Astrocyte of the hippocampus (primary cell): ENCODE results near the gene SNRNP70.
"Not testable (repeated sequence)": the region's sequence is repeated elsewhere in the genome, so short reads cannot be mapped to it uniquely, and the experiment has no call there.

ENCODE experiments used
- DNase-seq: peaks from one replicate; pipeline ENCODE4 v3.0.0; 2011; ENCODE audit warnings: low read depth, low spot score

The SNRNP70 gene

GRCh38 chr19:49119411-49120324, 34.4 kb downstream of the SNRNP70 start, which contains the start of gene PPFIA3:
Gene PPFIA3, plus strand, starts transcription at chr19:49119544. Its CDS starts 8,330 bp downstream, at chr19:49127874.
- peak; percentile 89 for DNase-seq

GRCh38 chr19:49120325-49120683, 35.1 kb downstream of the SNRNP70 start:
- DNase-seq, result no peak

GRCh38 chr19:49120868-49121267, 35.6 kb downstream of the SNRNP70 start:
- DNase-seq, result no peak

DNA sequence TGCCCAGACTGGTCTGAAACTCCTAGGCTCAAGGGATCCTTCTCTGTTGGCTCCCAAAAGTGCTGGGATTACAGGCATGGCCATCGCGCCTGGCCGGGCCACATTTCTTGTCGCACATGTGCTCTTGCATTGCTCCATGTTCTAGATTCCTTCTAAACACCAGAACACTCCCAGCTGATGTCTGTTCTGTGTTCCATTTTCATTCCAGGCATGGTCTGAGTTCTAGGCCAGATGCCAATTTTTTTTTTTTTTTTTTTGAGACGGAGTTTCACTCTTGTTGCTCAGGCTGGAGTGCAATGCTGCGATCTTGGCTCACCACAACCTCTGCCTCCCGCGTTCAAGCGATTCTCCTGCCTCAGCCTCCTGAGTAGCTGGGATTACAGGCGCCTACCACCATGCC, 36.6 kb downstream of the SNRNP70 start:
- not testable (repeated sequence) for DNase-seq

- DNase-seq, result not testable (repeated sequence)
Observed at GRCh38 chr19:49123285-49123684, 38.0 kb downstream of the SNRNP70 start.

- no peak for DNase-seq
Observed at GRCh38 chr19:49125025-49125731, 39.9 kb downstream of the SNRNP70 start.

DNA sequence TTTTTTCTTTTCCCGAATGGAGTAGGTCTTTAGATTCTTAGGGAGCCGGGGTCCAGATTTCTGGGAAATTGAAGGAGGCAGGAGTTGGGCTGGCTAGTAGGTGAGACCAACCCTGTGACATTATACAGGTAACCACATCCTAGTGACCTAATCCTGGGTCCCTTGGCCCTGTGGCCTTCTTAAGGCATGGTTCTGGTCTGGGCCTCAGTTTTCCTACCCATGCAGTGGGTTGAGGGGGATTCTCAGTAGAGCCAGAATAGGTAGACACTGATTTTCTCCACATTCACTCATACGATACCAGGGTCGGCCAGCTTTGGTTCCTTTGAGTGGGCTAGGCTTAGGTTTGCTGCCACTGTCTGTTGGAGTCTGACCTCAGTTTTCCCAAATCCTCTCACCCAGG, 41.3 kb downstream of the SNRNP70 start:
- no peak for DNase-seq

DNA sequence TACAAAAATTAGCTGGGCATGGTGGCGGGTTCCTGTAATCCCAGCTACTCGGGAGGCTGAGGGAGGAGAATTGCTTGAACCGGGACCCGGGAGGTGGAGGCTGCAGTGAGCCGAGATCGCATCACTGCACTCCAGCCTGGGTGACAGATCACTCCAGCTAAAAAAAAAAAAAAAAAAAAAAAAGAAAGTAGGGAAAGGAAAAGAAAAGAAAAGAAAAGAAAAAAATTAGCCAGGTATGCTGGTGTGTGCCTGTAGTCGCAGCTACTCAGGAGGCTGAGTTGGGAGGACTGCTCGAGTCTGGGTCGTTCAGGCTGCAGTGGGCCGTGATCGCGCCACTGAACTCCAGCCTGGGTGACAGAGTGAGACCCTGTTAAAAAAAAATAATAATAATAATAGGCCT, 42.0 kb downstream of the SNRNP70 start:
- DNase-seq, result not testable (repeated sequence)

DNA sequence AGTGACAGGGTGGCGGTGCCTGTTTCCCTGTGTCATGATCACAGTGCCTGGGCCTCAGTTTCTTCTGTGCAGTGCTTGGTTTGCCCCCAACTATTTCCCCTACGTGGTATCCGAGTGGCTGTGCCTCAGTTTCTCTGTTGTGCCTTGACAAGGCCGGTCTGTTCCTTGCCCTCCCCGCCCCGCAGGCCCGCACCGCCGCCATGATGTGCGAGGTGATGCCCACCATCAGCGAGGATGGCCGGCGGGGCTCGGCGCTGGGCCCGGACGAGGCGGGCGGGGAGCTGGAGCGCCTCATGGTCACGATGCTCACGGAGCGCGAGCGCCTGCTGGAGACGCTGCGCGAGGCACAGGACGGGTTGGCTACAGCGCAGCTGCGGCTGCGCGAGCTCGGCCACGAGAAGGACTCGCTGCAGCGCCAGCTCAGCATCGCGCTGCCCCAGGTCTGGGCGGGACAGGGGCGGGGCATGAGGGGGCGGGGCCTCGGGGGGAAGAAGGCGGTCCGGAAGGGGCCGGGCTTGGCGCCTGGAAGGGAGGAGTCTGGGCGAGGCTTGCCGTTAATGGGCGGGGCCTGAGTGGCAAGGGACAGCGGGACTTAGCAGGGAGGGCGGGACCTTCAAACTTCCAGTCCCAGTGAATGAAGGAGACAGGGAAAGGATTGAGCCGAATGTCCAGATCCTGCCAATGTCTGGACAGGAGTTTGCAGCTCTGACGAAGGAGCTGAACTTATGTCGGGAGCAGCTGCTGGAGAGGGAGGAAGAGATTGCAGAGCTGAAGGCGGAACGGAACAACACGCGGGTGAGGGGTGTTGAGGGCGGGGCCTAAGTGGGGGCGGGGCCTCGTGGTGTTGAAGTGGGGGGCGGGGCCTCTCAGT, 42.7 kb downstream of the SNRNP70 start:
- peak; percentile 98 for DNase-seq

- no peak for DNase-seq
Observed at GRCh38 chr19:49128545-49129237, 43.4 kb downstream of the SNRNP70 start.

- DNase-seq, result no peak
Observed at GRCh38 chr19:49129238-49129583, 44.0 kb downstream of the SNRNP70 start.

DNA sequence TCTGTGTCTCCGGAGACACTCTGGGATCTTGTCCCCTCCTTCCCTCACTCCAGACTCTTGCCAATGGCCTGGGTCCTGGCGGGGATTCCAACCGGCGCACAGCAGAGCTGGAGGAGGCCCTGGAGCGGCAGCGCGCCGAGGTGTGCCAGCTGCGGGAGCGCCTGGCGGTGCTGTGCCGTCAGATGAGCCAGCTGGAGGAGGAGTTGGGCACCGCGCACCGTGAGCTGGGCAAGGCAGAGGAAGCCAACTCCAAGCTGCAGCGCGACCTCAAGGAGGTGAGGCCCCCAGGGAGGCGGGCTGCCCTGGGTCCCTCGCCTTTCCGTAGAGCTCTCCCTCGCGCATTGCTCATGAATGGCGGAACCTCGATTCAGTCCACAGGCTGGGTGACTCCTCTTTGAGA, 45.1 kb downstream of the SNRNP70 start:
- no peak for DNase-seq

- DNase-seq, result no peak
Observed at GRCh38 chr19:49132974-49133609, 47.8 kb downstream of the SNRNP70 start.

DNA sequence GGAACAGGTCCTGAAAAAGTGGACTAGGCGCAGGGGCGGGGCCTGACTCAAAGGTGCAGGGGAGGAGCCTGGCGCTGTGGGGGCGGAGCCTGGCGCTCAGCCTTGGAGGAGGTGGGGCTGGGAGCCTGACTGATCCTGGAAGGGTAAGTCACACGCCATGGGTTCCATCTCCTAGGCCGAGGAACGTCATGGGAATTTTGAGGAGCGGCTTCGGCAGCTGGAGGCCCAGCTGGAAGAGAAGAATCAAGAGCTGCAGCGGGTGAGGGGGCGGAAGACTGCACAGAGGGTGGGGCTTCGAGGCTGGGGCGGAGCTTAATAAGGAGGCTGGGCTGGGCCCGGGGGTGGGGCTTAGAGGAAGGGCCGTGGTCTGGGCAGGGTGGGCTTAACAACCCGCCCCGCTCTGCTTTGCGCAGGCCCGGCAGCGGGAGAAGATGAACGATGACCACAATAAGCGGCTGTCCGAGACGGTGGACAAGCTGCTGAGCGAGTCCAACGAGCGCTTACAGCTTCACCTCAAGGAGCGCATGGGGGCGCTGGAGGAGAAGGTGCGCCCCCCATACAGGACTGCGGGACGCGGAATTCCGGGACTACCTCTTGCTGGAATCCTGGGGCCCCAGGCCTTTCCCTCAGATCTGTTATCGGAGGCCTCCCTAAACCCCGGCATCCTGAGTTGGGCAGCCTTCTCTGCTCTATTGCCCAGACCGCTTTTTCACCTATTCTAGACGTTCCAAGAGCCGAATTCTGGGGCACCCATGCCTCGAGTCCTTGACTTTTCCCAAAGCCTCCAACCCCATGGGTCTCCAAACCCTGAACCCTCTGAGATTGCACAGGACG, 48.6 kb downstream of the SNRNP70 start:
- peak; percentile 39 for DNase-seq

DNA sequence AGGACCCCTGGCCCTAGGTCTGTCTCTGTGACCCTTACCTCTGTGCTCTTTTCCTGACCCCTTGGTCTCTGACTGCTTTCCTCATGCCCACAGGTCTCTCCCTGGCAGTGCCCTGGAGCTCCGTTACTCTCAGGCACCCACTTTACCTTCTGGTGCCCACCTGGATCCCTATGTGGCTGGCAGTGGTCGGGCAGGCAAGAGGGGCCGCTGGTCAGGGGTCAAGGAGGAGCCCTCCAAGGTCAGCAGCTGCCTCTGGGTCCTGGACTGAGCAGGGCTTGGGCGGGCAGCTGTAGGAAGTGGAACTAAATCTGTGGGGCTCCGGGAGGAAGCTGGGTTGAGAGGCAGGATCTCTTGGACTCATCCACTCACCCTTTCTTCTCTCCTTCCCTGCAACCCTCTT, 50.4 kb downstream of the SNRNP70 start:
- DNase-seq, result no peak

DNA sequence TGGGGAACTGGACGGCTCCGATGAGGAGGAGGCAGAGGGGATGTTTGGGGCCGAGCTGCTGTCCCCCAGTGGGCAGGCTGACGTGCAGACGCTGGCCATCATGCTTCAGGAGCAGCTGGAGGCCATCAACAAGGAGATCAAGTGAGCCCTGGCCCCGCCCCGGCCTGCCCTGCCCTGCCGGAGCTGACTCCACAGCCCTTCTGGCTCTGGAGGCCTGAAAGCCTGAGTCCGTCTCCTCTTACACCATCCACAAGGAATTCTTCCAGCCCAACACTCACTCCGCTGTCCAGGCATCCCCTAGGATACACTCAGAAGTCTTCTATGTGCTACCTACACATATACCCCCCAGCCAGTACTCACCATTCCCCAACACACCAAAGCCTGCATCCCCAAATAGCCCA, 51.5 kb downstream of the SNRNP70 start:
- DNase-seq, result no peak

DNA sequence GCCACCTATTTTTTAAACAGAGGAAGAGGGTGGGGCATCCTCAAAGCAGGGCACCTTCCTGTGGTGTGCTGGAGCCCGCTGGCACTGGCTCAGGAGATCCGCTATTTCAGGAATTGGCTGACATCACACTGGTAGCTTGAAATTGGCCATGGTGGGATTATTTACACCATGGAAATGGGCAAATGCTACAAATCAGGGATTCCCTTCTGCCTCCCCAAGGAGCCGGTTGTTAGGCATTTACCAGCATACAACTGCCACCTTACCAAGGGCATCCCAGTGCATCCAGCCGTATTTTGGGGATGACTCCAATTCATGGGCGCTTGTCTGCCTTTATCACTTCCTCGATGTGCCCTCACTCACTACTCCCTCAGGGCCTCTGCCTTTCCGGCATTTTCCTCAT, 55.7 kb downstream of the SNRNP70 start:
- no peak for DNase-seq

DNA sequence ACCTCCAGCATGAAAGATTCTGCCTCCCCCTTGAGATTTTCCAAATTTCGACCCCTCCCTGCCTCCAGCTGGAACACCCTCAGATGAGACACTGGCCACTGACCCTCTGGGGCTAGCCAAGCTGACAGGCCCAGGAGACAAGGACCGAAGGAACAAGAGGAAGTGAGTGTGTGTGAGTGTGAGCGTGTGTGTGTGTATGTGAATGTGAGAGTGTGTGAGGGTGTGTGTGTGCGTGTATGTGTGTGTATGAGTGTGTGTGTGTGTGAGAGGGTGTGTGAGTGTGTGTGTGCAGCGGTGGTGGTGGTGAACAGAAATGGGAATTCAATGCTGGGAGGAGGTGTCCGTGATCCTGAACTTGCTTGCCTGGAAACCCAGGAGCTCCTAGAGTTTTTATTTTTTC, 56.1 kb downstream of the SNRNP70 start:
- no peak for DNase-seq

DNA sequence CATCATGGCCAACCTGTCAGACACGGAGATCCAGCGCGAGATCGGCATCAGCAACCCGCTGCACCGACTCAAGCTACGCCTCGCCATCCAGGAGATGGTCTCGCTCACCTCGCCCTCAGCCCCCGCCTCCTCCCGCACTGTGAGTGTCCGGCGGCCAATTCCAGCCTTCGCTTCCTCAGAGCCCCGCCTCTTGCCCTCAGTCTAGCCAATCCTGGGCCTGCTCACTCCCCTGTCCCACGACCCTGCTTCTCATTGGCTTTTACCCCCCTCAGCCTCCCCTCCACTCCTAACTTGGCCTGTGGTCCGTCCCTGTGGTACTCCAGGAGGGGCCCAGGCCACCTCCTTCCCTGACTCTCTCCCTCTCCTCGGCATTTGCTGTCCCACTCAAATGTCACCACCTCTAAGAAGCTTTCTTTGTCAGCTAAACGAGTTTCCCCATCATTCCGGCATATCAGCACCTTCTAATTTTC, 57.6 kb downstream of the SNRNP70 start:
- peak; percentile 97 for DNase-seq
